HG02759 (cell line): Measurements from ENCODE around the gene AGAP3.

Experiments
- ATAC-seq: cut with Tn5 transposase; IDR thresholded peaks from one replicate; pipeline ENCODE4 v1.9.1; 2021; ENCODE audit warnings: mild to moderate bottlenecking, moderate library complexity; ENCODE audit not compliant: unreplicated experiment

AGAP3 gene

DNA sequence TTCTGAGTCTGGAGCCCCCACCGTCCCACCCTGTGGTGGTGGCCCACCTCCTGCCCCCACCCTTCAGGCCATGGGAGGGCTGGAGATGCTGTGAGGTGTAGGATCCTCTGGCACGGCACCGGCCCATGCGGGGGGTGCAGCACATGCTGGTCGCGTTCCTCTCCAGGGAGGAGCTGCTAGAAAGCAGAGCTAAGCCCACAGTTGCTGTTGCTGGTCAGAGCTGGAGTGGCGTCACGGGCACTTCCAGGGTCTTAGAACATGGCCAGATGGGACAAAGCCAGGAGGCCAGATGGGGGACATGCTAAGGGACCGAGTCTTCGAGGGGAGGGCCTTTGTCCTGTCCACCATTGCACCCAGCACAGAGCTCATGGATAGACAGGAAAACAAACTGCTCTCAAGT, 21.6 kb downstream of the AGAP3 start:
- ATAC-seq: no peak

DNA sequence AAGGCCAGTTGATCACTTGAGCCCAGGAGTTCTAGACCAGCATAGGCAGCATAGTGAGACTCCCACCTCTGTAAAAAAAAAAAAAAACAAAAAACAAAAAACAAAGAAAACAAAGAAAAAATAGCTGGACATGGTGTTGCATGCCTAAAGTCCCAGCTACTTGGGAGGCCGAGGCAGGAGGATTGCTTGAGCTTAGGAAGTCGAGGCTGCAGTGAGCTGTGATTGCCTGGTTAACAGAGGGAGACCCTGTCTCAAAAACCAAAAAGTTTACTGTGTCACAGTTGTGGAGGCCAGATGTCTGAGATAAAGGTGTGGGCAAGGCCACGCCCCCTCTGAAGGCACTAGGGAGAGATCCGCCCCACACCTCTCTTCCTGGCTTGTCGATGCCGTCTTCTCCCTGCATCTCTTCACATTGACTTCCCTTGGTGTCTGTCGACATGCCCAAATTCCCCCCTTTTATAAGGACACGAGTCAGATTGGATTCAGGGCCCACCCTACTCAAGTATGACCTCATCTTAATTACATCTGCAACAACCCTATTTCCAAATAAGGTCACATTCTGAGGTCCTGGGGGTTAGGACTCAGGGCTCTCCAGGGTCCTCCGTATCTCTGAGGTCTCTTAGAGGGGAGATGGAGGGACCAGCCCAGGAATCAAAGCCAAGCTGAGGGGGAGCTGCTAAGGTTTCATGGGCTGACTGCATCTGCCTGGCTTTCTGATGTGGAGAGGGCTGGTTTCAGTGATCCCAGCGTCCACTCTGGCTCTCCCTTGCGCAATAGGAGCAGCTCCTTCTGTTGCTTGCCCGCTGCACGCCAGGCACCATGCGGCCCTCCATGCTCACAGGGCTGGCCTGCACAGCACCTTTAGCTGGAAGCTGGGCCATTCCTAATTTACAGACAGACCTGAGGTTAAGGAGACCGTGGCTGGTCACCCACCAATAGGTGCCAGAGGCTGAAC, 23.1 kb downstream of the AGAP3 start:
- ATAC-seq: no peak

DNA sequence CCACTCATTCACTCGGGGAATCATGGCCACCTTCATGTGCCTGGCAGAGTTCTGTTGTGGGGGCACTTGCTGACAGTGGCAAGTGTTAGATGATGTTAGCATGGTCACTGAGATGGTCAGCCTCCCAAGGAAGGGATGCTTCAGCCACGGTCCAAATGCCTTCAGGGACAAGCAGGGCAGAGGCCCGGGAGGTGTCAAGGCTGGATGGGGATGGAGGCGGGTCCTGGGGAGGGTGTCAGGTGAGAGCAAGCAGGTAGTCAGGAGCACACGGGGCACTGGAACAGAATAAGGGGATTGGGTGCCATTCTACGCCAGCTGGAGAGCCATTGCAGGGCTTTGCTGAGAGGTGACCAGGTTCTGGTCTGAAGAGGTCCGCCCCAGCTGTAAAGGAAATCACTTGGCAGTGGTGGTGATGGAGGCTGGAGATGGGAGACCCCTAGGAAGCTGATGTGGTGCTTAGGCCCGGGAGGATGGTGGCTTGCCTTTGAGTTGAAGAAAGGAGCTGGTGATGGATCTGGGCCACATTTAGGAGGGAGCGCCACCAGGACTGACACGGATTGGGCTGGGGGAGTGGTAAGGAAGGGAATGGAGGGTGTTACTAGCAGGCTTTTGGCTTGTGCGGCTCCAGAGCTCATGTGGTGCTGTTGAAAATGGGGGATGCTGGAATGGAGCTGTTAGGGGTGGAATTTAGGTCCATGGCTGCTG, 24.1 kb downstream of the AGAP3 start:
- no peak for ATAC-seq

DNA sequence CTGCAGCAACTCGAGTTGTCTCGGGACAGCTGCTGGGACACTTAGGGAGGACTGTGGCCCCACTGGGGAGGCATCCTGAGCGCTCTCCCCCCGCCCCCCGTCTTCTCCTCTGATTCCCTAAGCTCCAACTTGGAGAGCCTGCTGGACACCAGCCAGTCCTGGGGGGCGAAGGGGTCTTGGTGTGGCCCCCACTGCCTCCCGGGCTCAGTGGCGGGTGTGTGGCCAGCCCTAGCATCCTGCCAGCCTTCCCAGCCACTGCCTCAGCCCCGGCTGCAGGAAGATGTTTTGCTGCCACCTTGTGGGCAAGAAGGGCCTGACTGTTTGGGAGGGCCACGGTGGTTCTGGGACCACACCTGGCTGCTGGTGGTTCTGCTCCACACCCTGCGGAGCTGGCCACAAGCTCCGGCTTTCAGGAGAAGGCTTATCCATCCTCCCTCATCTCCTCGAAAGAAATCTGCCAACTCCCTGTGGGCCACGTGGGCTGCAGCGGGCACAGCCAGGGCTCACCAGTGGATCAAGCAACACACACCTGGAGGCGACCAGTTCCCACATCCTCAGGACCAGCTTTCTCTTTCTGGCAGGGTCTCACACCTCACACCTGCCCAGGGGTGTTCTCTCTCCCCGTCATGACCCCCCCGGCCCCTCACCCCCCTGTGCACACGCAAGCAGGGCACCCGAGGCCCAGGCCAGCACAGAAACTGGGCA, 24.8 kb downstream of the AGAP3 start:
- ATAC-seq: peak; percentile 81

DNA sequence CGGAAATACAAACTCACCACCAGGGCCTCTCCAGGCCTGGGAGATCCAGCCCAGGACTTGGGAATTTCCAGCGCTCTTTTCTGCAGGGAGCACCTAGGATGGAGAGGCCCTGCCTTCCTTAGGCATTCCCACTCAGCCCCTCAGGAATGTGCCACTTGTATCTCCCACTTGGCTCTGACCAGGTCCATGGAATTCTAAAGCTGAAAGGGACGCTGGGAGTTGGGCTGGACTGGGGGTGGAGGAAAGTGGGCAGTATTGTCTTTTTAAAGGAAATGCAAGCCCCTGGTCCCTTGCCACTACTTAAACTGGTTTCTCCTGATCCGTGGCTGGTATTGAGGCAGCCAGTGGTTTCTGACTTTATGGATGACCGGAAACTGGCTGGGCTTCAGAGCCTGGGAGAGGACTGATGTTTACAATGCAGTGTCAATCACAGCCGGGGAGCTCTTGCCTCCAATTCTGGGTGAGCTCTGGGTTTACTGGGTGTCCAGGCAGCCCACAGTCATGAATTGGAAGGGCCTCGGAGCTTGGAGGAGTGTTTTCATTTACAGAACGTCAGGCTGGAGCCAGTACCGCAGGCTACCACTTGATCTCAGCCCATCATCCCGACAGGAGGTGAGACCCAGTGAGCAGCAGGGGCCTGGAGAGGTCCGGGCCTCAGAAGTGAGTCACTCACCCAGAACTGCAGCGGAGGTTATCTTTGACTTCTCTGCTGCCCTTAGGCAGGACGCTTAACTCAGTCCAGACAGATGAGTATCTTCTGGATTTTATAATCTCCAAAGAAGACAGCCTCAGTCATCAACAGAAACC, 27.3 kb downstream of the AGAP3 start:
- ATAC-seq: no peak

DNA sequence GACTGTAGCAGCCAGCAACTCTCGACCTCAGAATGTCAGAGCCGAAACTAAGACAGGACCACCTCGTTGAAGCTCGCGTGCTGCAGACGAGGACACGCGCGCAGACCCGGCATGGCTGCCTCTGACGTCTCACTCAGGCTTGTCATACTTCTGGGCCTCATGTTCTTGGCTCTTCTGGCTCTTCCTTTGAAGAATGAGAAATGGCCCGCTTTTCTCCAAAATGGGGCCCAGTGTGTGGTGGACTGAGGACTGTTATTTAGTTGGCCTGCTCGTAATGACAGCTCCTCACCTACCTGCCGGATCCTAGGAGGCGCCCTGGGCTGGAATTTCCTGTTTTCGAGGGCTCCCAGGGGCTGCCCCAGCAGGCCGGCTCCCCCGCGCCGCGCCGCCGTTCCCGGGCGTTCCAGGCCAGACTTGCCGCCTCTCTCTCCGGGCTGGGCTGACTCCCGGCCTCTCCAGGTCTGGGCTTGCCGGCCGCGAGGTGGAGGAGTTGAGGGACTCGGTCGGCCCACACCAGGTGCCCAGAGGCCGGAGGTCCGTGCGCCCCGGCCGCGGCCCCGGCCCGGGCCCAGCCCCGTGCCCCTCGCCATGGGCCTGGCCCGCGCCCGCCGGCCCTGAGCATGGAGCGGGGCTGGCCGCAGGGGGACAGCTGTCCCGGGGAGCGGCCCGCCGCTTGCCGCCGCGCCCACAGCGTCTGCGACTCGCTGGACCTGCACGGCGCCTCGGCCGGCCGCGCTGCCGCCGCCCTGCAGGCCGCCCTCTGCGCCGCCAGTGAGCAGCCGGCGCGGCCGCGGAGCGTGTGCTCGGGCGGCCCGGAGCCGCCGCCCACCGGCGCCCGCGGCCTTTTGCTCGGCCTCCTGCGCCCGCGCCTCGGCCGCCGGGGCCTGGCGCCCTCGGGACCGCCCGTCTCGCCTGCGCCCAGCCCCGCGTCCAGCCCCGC, 28.1 kb downstream of the AGAP3 start:
- ATAC-seq: peak; percentile 30

DNA sequence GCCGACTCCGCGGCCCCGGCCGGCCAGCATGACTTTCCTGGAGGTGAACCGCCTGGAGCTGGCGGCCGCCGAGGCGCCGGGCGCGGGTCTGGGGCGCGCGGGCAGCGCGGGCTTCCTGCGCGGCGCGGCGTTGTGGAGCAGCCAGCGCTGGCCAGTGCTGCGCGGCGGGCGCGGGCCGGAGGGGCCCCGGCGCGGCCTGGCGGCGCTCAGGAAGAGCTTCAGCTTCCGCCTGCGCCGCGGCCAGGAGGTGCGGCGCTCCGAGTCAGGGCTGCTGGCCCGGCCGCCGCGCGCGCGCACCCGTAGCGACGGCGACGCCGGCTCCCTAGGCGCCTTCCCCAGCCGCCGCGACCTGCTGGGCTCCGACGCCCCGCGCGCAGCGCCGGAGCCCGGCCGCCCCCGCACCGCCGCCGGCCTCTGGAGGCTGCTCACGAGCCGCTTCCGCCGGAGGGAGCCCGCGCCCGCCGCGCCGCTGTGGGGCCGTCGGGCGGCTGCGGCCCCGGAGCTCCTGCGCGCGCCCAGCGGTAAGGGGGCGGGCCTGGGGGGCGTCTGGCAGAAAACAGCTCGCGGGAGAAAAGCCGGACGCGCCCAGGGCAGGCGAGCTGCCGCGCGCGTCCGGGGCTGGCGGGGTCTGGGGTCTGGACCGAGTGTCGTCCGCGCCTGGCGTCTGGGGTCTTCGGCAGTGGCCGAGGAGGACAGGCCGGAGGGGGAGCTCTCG, 29.0 kb downstream of the AGAP3 start:
- peak; percentile 42 for ATAC-seq

DNA sequence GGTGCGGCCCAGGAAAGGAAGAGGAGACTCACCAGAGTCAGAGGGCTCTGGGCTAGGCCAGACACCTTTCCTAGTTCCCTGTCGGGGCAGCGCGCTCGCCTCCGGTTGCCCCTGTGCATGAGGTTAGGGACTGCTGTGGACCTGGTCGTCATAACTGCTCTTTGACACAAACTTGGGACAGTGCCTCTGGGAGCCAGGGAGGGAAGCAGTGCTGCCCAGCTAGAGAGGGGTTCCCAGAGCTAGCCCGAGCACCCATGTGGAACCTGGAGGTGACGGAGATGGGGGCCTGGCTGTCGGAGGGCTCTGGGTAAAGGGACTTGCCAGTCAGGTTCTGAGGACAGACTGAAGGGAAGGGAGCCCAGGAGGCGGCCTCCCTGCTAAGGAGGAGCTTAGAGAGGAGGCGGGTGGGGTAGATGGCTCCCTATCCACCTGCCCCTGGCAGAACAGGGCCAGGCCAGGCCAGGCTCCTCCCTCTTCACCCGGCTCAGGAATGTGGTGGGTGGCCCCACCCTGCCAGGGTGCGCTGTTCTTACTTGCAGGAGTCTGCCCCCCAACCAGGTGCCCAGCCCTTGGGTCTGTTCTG, 29.7 kb downstream of the AGAP3 start:
- no peak for ATAC-seq

DNA sequence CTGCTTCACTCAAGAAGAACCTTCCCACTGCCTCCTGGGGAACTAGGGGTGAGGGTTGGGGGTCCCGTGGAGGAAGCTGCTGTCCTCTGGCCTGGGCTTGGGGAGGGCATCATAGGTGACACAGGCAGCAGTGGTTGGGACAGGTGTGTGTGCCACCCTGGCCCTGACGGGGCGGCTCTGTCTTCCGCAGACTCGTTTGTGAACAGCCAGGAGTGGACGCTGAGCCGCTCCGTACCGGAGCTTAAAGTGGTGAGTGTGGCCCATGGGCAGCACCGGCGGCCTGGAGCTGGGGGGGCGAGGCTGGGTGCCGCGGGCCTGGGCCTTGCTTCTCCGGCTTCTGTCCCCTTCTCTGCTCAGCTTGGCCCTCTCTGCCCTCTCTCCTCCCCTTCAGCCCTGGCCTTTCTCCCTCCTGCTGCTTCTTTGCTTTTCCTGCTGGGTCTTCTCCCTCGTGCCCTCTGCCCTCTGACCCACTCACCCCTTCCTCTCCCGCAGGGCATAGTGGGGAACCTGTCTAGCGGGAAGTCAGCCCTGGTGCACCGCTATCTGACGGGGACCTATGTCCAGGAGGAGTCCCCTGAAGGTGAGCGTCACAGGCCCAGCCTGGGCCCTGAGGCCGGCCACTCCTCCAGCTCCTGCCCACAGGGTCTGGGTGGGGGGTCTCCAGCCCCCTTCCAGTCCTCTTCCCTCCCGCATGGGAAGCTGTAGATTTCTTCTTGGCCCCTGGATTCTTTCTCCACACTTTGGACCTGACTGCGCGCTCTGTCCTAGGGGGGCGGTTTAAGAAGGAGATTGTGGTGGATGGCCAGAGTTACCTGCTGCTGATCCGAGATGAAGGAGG, 30.5 kb downstream of the AGAP3 start:
- no peak for ATAC-seq

DNA sequence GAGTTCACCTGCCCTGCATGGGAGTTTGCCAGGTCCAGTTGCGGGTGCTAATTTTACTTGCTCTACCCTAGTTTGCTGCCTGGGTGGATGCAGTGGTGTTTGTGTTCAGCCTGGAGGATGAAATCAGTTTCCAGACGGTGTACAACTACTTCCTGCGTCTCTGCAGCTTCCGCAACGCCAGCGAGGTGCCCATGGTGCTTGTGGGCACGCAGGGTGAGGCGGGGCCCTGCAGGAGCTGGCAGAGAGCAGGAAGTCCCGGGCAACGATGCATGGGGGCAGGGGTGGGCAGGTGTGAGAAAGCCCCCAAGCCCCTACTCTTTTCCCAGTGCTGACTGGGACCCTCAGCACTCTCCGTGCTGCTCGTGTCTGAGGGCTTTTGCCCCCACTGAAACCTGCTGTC, 31.3 kb downstream of the AGAP3 start:
- no peak for ATAC-seq

DNA sequence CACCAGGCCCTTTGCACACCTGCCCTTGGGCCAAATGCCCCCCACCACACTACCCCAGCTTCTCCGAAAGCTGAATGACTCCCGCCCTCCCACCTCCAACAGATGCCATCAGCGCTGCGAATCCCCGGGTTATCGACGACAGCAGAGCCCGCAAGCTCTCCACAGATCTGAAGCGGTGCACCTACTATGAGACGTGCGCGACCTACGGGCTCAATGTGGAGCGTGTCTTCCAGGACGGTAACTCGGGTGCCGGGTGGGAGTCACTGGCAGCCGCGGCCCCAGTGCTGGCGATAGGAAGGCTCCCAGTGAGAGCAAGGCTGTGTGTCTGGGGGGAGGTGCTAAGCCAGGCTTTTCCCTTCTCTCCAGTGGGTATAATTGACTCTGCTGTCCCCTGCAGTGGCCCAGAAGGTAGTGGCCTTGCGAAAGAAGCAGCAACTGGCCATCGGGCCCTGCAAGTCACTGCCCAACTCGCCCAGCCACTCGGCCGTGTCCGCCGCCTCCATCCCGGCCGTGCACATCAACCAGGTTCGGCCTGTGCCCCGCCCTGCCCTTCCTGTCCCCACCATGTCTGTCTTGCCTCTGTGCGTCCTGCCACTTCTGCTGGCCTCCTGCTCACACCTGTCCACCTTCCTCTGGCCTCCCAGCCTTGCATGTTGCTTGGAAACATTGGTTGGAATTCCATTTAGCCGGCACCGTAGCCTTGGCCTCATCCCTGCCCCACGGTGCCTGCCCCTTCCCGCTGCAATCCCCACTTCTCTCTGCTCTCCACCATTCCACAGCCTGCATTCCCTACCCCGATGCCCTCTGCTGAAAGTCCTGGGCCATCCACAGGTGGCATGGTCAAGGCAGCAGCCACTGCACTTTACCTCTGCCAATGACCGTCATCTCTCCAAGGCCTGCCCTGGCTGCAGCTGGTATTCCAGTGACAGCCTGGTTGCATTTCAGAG, 32.1 kb downstream of the AGAP3 start:
- ATAC-seq: no peak

DNA sequence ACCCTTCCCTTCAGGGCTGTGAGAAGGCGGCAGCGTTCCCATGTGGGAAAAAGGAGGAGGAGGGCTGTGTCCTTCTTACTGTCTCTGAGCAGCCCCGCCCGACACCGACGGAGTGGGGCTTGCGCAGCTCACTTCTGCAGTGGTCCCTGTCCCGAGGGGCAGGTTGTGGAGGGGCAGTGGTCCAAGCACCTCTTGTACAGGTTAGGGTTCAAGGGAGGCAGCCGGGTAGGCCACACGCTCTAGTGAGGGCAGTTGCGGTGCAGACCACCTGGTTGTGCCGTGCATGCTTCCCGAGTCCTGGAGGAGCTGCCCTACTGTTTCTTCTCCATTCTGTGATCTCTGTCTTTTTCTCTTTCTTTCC, 32.8 kb downstream of the AGAP3 start:
- ATAC-seq: no peak

DNA sequence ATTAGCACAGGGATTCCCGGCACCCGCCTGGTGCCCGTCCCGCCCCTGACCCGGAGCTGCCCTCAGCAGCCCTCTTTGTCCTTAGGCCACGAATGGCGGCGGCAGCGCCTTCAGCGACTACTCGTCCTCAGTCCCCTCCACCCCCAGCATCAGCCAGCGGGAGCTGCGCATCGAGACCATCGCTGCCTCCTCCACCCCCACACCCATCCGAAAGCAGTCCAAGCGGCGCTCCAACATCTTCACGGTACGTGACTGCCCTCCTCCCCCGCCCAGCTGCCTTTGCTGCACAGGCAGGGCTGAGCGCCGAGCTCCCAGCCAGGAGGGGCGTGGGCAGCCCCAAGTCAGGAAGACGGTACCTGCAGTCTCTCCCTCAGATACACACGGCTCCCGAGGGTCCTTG, 33.6 kb downstream of the AGAP3 start:
- no peak for ATAC-seq

DNA sequence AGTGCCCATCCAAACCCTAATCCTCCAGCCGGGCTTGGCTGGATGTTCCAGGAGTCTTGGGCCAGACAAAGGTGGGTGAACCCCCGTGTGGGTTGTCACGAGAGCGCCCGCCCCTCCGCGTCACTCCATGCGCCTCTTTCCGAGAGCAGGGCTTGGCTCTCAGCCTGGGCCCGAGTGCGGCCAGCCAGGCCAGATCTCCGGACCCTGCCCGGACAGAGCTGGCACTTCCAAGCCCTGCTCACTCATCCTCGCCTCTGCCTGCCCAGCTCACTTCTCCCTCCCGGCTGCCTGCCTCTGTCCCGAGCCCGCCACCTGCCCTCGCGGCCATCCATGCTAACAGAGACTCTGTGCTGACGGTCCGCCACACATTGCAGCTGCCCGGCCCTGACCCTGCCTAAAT, 34.6 kb downstream of the AGAP3 start:
- ATAC-seq: no peak

DNA sequence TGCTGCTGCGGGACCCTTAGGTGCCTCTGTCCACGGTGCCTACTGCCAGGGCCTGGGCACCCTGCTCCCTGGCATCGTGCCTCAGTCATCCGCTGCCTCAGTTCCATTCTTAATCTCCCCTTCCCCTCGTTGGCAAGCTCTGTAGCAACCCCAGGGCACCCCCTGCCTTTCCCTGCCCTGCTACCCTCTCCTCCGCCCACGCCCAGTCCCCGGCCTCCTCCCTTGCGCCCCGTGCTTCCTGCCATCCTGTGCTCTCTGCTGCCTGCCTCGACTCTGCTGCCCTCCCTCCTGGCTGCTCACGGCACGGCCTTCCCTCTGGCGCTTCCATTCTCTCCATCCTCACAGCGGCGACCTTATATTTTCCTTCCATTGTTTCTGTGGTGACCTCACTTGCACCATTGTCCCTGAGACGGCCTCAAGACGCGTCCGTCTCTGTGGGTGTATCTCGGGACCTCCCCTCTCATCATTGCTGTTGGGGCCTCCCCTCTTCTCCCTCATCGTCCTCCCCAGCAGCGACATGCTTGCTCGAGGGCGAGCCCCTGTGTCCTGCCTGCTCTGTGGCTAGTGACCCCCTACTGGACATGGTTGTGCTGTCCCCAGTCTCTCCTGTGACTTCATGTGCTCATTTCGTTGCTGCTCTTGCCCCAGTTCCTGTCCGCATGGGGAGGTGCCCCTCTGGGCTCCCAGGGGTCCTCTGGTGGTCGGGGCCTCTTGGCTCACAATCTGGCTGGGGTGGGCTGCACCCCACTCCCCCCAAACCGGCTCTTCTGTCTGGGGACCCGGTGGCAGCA, 35.3 kb downstream of the AGAP3 start:
- ATAC-seq: no peak

DNA sequence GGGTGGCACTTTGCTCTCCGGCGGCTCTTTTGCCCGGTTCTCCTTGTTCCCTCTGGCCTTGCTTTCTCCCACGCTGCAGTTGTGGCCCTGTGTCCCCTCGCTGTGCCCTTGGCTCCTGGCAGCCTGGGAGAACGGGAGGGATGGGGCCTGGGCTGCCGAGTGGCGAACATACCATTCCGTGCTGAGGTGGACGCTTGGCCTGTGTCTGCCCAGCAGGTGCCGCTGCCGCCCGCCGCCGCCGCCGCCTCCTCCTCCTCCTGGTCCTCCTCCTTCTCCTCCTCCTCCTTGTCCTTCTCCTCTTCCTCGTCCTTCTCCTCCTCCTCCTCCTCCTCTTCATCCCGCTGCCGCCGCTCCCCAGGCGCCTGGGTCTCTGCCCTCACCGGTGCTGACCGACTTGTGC, 36.0 kb downstream of the AGAP3 start:
- no peak for ATAC-seq
